IMR-90 (cell line): Measurements from ENCODE around the gene PIK3CB. TPM values are rescaled to one million over a fixed set of nuclear protein-coding genes. Genes with fewer than 3 reads are reported as not detected.

Experiments used
- ATAC-seq: fragments of 200-7000 bp; cut with Tn5 transposase; 2 replicates; pipeline ENCODE4 v1.9.1; 2020; ENCODE audit warnings: low read depth, mild to moderate bottlenecking, moderate library complexity
- BruUV-seq: library from RNA; stranded (reverse); fragments of 400-500 nt; replicated peaks from 2 replicates; lab custom pipeline; 2021; lab: Mats Ljungman, UMichigan
- CTCF ChIA-PET: fragments of 300-600 bp; formaldehyde crosslinking; extraction: SDS; loops from one replicate; lab custom pipeline; 2021; ENCODE audit warnings: antibody characterized with exemption; lab: Yijun Ruan, JAX
- POLR2A ChIA-PET: fragments of 300-600 bp; sonication (Branson Sonifier 250); formaldehyde crosslinking; loops from one replicate; lab custom pipeline; 2022; ENCODE audit warnings: antibody characterized with exemption; ENCODE audit not compliant: unreplicated experiment; lab: Charles Lee
- DNase-seq: peaks from one replicate; pipeline ENCODE4 v3.0.0; 2013
- H2AFZ ChIP-seq: replicated peaks from 2 replicates; pipeline ENCODE3; 2013; ENCODE audit warnings: low read length, mild to moderate bottlenecking; ENCODE audit not compliant: poor library complexity
- H2AK5ac ChIP-seq: 2 replicates; pipeline ENCODE4 v1.6.1; 2013; ENCODE audit warnings: low read depth, low read length, inconsistent platforms
- H2AK9ac ChIP-seq: replicated peaks from 2 replicates; pipeline ENCODE3; 2013; ENCODE audit warnings: mild to moderate bottlenecking, low read depth, low read length, moderate library complexity; ENCODE audit not compliant: poor library complexity
- H2BK120ac ChIP-seq: 2 replicates; pipeline ENCODE4 v1.6.1; 2013; ENCODE audit warnings: low read depth, low read length, inconsistent platforms
- H2BK15ac ChIP-seq: 3 replicates; pipeline ENCODE4 v1.6.1; 2013; ENCODE audit warnings: low read depth, low read length, inconsistent platforms
- H2BK20ac ChIP-seq: 2 replicates; pipeline ENCODE4 v1.6.1; 2013; ENCODE audit warnings: low read depth, mild to moderate bottlenecking, inconsistent platforms, low read length, moderate library complexity
- H2BK5ac ChIP-seq: 2 replicates; pipeline ENCODE4 v1.6.1; 2013; ENCODE audit warnings: mild to moderate bottlenecking, low read depth, low read length, inconsistent platforms; ENCODE audit not compliant: poor library complexity, severe bottlenecking
- H3K14ac ChIP-seq: replicated peaks from 2 replicates; pipeline ENCODE4 v1.6.1; 2013; ENCODE audit warnings: low read depth, low read length, inconsistent platforms
- H3K18ac ChIP-seq: 2 replicates; pipeline ENCODE4 v1.6.1; 2013; ENCODE audit warnings: low read depth, low read length, control low read depth
- H3K23ac ChIP-seq: 2 replicates; pipeline ENCODE4 v1.6.1; 2013; ENCODE audit warnings: low read depth, low read length, inconsistent platforms
- H3K27ac ChIP-seq: 2 replicates; pipeline ENCODE4 v1.5.1; 2013; ENCODE audit warnings: mild to moderate bottlenecking, control low read depth, low read length; ENCODE audit not compliant: insufficient read depth
- H3K27me3 ChIP-seq: 2 replicates; pipeline ENCODE4 v1.6.1; 2013; ENCODE audit warnings: low read length; ENCODE audit not compliant: control insufficient read depth, insufficient read depth
- H3K36me3 ChIP-seq: 2 replicates; pipeline ENCODE4 v1.6.1; 2013; ENCODE audit warnings: low read length, mixed read lengths; ENCODE audit not compliant: control insufficient read depth, insufficient read depth
- H3K4ac ChIP-seq: 2 replicates; pipeline ENCODE4 v1.6.1; 2013; ENCODE audit warnings: low read depth, low read length, inconsistent platforms
- H3K4me1 ChIP-seq: 2 replicates; pipeline ENCODE4 v1.6.1; 2013; ENCODE audit warnings: low read length, mixed read lengths; ENCODE audit not compliant: control insufficient read depth, insufficient read depth
- H3K4me2 ChIP-seq: 2 replicates; pipeline ENCODE4 v1.6.1; 2013; ENCODE audit warnings: low read depth, mild to moderate bottlenecking, control low read depth, low read length, moderate library complexity
- H3K4me3 ChIP-seq: 2 replicates; pipeline ENCODE4 v1.5.1; 2013; ENCODE audit warnings: low read depth, mild to moderate bottlenecking, control low read depth, low read length, moderate library complexity; ENCODE audit not compliant: insufficient read depth
- H3K56ac ChIP-seq: 2 replicates; pipeline ENCODE4 v1.6.1; 2013; ENCODE audit warnings: low read length, inconsistent platforms; ENCODE audit not compliant: insufficient read depth; ENCODE audit errors: extremely low read depth
- H3K79me1 ChIP-seq, 2 experiments: 2 replicates each; pipeline ENCODE4 v1.6.1; 2013; ENCODE audit warnings: low read length in 2 of 2, inconsistent platforms in 1 of 2, low read depth in 1 of 2
- H3K9ac ChIP-seq: 2 replicates; pipeline ENCODE4 v1.6.1; 2013; ENCODE audit warnings: low read depth, low read length, control low read depth
- H3K9me1 ChIP-seq: 2 replicates; pipeline ENCODE4 v1.6.1; 2013; ENCODE audit warnings: low read length, inconsistent platforms; ENCODE audit not compliant: insufficient read depth
- H3K9me3 ChIP-seq: 2 replicates; pipeline ENCODE4 v1.6.1; 2013; ENCODE audit warnings: low read length; ENCODE audit not compliant: control insufficient read depth, insufficient read depth
- H4K20me1 ChIP-seq: 2 replicates; pipeline ENCODE4 v1.6.1; 2013; ENCODE audit warnings: low read length, inconsistent platforms; ENCODE audit not compliant: insufficient read depth
- H4K5ac ChIP-seq: 2 replicates; pipeline ENCODE4 v1.6.1; 2013; ENCODE audit warnings: mild to moderate bottlenecking, low read depth, low read length, control low read depth
- H4K8ac ChIP-seq, 2 experiments: 2 replicates each; pipeline ENCODE4 v1.6.1; 2013; ENCODE audit warnings: low read depth in 2 of 2, low read length in 2 of 2, control low read depth in 1 of 2, inconsistent platforms in 1 of 2
- H4K91ac ChIP-seq: 2 replicates; pipeline ENCODE4 v1.6.1; 2013; ENCODE audit warnings: low read depth, low read length, inconsistent platforms; ENCODE audit not compliant: insufficient read depth
- CEBPB ChIP-seq: IDR thresholded peaks from 2 replicates; pipeline ENCODE4 v1.6.1; 2012; ENCODE audit warnings: low read depth, low read length, improper control_type of control experiment
- SMC3 ChIP-seq: fragments of 150-350 bp; IDR thresholded peaks from 2 replicates; pipeline ENCODE4 v1.6.1; 2016; ENCODE audit warnings: low read depth, mild to moderate bottlenecking, antibody characterized with exemption, low read length, moderate library complexity
- USF2 ChIP-seq: fragments of 150-350 bp; IDR thresholded peaks from 2 replicates; pipeline ENCODE4 v1.6.1; 2017; ENCODE audit warnings: mild to moderate bottlenecking, antibody characterized with exemption, low read length, low read depth
- WGBS, 2 experiments: methylation state at CpG; one replicate each; pipeline versions ENCODE4 v1.1.5 to v1.1.7; 2013; ENCODE audit warnings: missing lambda C conversion rate in 2 of 2; ENCODE audit not compliant: insufficient read length in 1 of 2; ENCODE audit errors: extremely low coverage in 2 of 2; 5-methylcytosine and 5-hydroxymethylcytosine counted together
- dilution Hi-C: fragments of 300-500 bp; cut with HindIII; formaldehyde crosslinking; loops from one replicate; pipeline ENCODE4 v1.14.3; 2018; ENCODE audit warnings: low sequenced_read_pairs; ENCODE audit not compliant: unreplicated experiment
- in situ Hi-C: fragments of 300-500 bp; cut with MboI; formaldehyde crosslinking; loops from 3 replicates; pipeline ENCODE4 v1.14.3; 2019; ENCODE audit warnings: low sequenced_read_pairs, inconsistent platforms, mixed read lengths
- intact Hi-C: fragments of 100-400 bp; cut with micrococcal nuclease; formaldehyde crosslinking; loops from 2 replicates; pipeline ENCODE4 v1.10.0; 2022
- polyA plus RNA-seq, 3 experiments: library from polyadenylated mRNA; depleted of rRNA; stranded (reverse); fragments of >200 nt; gene quantifications; 2 replicates each; pipeline ENCODE4 v1.2.3, GENCODE V29; 2012; ENCODE audit warnings: low replicate concordance in 1 of 3
- total RNA-seq: library from RNA; depleted of rRNA; stranded (reverse); fragments of >200 nt; gene quantifications from 2 replicates; pipeline ENCODE4 v1.2.3, GENCODE V29; 2012

PIK3CB gene
- total and polyA plus RNA-seq, 2 of the 4 experiments (the other 2 are of a cell fraction), result 6.3 to 6.8 TPM

GRCh38 chr3:138872632-138873031 lies 37.9 kb upstream of the PIK3CB start:
- H3K27ac ChIP-seq, result no peak overlapping the region
- no peak for DNase-seq
- H3K36me3 ChIP-seq, result no peaks in the 10 kb centered on the region
- H3K4me3 ChIP-seq, result no peak overlapping the region
- H4K8ac ChIP-seq, result no peak overlapping the region
- no peaks in the 10 kb centered on the region for H3K79me1 ChIP-seq
- TF ChIP-seq USF2, result no peak
- no peak for TF ChIP-seq SMC3
- no peak for TF ChIP-seq CEBPB
- no peak overlapping the region for H4K5ac ChIP-seq
- no peak overlapping the region for H2AK5ac ChIP-seq
- no peaks in the 10 kb centered on the region for H3K27me3 ChIP-seq
- 40% methylated on average over 1 of the region's 4 CpGs; no CpG with 5 or more reads in 1 of the 2 experiments for WGBS, 2 experiments
- no peak overlapping the region for H2BK5ac ChIP-seq
- dilution Hi-C loops (no loop called here), in situ Hi-C loops (no loop called here), intact Hi-C loops (no loop called here)
- no peaks in the 10 kb centered on the region for H3K4me1 ChIP-seq
- H3K14ac ChIP-seq, result no peak overlapping the region
- H2AK9ac ChIP-seq, result no peak overlapping the region
- H3K56ac ChIP-seq, result no peak overlapping the region
- BruUV-seq, result no TSS peak
- CTCF ChIA-PET, result no interaction called here
- H3K4me2 ChIP-seq, result no peak overlapping the region
- H2BK20ac ChIP-seq, result no peak overlapping the region
- H2BK15ac ChIP-seq, result no peak overlapping the region
- no peak overlapping the region for H2AFZ ChIP-seq
- no peak overlapping the region for H3K9ac ChIP-seq
- no peaks in the 10 kb centered on the region for H4K20me1 ChIP-seq
- no peak overlapping the region for H3K18ac ChIP-seq
- POLR2A ChIA-PET, result no interaction called here
- no peaks in the 10 kb centered on the region for H3K9me3 ChIP-seq
- no peak overlapping the region for H4K91ac ChIP-seq
- no peak overlapping the region for H2BK120ac ChIP-seq
- no peak for ATAC-seq
- H3K4ac ChIP-seq, result no peak overlapping the region
- H3K9me1 ChIP-seq, result no peaks in the 10 kb centered on the region
- no peak overlapping the region for H3K23ac ChIP-seq
